Heart left ventricle (tissue), 13 donors: ENCODE data around the gene ABHD17A.

ENCODE experiments used
- CTCF ChIP-seq, 12 donors: fragments of 200-600 bp; sonication (generic) in 4 of 12; IDR thresholded peaks; one replicate each; pipeline versions ENCODE4 v1.5.0 to v1.8.0; 2018 to 2022; ENCODE audit warnings: antibody characterized with exemption in 12 of 12, mild to moderate bottlenecking in 5 of 12
- POLR2A ChIP-seq, 2 donors: fragments of 450-650 bp; IDR thresholded peaks; one replicate each; pipeline ENCODE4 v1.6.1; 2017; ENCODE audit warnings: antibody characterized with exemption in 2 of 2, mild to moderate bottlenecking in 2 of 2, moderate library complexity in 2 of 2
- donor health status: ischemic (EF 13 %, LVEDD 7.1; RV severe dilation, severe dysfunction).
- donor health status: DM: no; HTN: yes; CAD: no.
- donor health status: DM: no; HTN: no; CAD: no.
- donor health status: ischemic (EF 25% LVEDD 6.9; RV normal size, moderate dysfunction).
- donor health status: ischemic (EF 25% LVEDD 5.7; RV mildly dilated, moderate dysfunction).
- donor health status: ischemic (EF 35%, LVEDD 5.7; RV mildly dilated, moderate dysfunction).
- donor health status: nonischemic (EF 11% LVEDD 7.7; RV severe dilation, severe dysfunction).
- donor health status: DM: yes; HTN: yes; CAD: no.
- donor health status: PGD.
- donor health status: ischemic (EF 29% LVEDD 5.4; RV normal size, mild dysfunction).
- donor health status: nonischemic (EF 23%, LVEDD 6.1; RV moderate dilation, normal function).

- TF ChIP-seq POLR2A (IDR thresholded peaks at IDR 0.05) (no peak), CTCF (IDR thresholded peaks at IDR 0.05) (no peak)
Measured at GRCh38 chr19:1906985-1907562, 21.8 kb upstream of the ABHD17A start.
